Heart left ventricle (tissue), 16 donors: ENCODE results near the gene PRDM8. TPM values are rescaled to one million over a fixed set of nuclear protein-coding genes. Genes with fewer than 3 reads are reported as not detected.

Experiments used
- ATAC-seq, 4 donors: fragments of 200-7000 bp; cut with Tn5 transposase; one replicate each; pipeline ENCODE4 v1.9.1; 2020 to 2022; ENCODE audit warnings: moderate library complexity in 4 of 4, mild to moderate bottlenecking in 3 of 4, moderate number of reproducible peaks in 1 of 4
- DNase-seq, 5 donors: peaks; one replicate each; pipeline ENCODE4 v3.0.0-alpha.2; 2020
- H3K27ac ChIP-seq, 12 donors: fragments of 200-600 bp; sonication (generic) in 4 of 12; one replicate each; pipeline versions ENCODE4 v1.5.0 to v1.8.0; 2016 to 2022; ENCODE audit warnings: mild to moderate bottlenecking in 2 of 12
- H3K27me3 ChIP-seq, 9 donors: fragments of 200-600 bp; sonication (generic) in 2 of 9; one replicate each; pipeline versions ENCODE4 v1.5.1 to v1.8.0; 2016 to 2022; ENCODE audit warnings: mild to moderate bottlenecking in 3 of 9
- H3K36me3 ChIP-seq, 9 donors: fragments of 200-600 bp; sonication (generic) in 2 of 9; one replicate each; pipeline versions ENCODE4 v1.5.0 to v1.8.0; 2018 to 2022; ENCODE audit warnings: mild to moderate bottlenecking in 2 of 9
- H3K4me1 ChIP-seq, 12 donors: fragments of 200-600 bp; sonication (generic) in 4 of 12; one replicate each; pipeline versions ENCODE4 v1.5.0 to v1.8.0; 2016 to 2022; ENCODE audit warnings: mild to moderate bottlenecking in 3 of 12
- H3K4me3 ChIP-seq, 12 donors: fragments of 200-600 bp; sonication (generic) in 4 of 12; one replicate each; pipeline versions ENCODE4 v1.5.0 to v1.8.0; 2017 to 2022; ENCODE audit warnings: mild to moderate bottlenecking in 9 of 12, moderate library complexity in 4 of 12
- H3K9me3 ChIP-seq, 12 donors: fragments of 200-600 bp; sonication (generic) in 4 of 12; one replicate each; pipeline versions ENCODE4 v1.5.0 to v1.8.0; 2016 to 2022; ENCODE audit warnings: mild to moderate bottlenecking in 1 of 12
- CTCF ChIP-seq, 12 donors: fragments of 200-600 bp; sonication (generic) in 4 of 12; IDR thresholded peaks; one replicate each; pipeline versions ENCODE4 v1.5.0 to v1.8.0; 2018 to 2022; ENCODE audit warnings: antibody characterized with exemption in 12 of 12, mild to moderate bottlenecking in 5 of 12
- POLR2A ChIP-seq, 2 donors: fragments of 450-650 bp; IDR thresholded peaks; one replicate each; pipeline ENCODE4 v1.6.1; 2017; ENCODE audit warnings: antibody characterized with exemption in 2 of 2, mild to moderate bottlenecking in 2 of 2, moderate library complexity in 2 of 2
- WGBS, 4 donors: extraction: QIAGEN DNeasy Blood & Tissue Kit in 2 of 4; methylation state at CpG; one replicate each; pipeline versions ENCODE4 v1.1.5 to v1.1.7; 2013 to 2018; 5-methylcytosine and 5-hydroxymethylcytosine counted together
- intact Hi-C, 10 donors: fragments of 100-400 bp; cut with DNase I; formaldehyde crosslinking; loops; one replicate each; pipeline versions ENCODE4 v1.11.1 to v1.14.2; 2022
- polyA plus RNA-seq, 2 donors: library from polyadenylated mRNA; stranded (reverse); fragments of 200-250 nt; gene quantifications; one replicate each; pipeline ENCODE4 v1.2.3, GENCODE V29; 2013
- total RNA-seq, 9 donors: library from RNA; depleted of rRNA in 2 of 9; stranded (reverse); fragments of >200 nt in 2 of 9; fragmentation: NEBNext Ultra II Directional in 3 of 9; extraction: Animal tissue kit (Norgen Biotek cat#: 25700) in 3 of 9; gene quantifications; one replicate each; pipeline versions ENCODE4 v1.1.0 to v1.2.4, GENCODE V29; 2016 to 2023
- donor health status: ischemic (EF 13 %, LVEDD 7.1; RV severe dilation, severe dysfunction).
- donor health status: healthy with polysubstance abuse.
- donor health status: DM: no; HTN: yes; CAD: no.
- donor health status: DM: no; HTN: no; CAD: no.
- donor health status: ischemic (EF 25% LVEDD 6.9; RV normal size, moderate dysfunction).
- donor health status: ischemic (EF 25% LVEDD 5.7; RV mildly dilated, moderate dysfunction).
- donor health status: healthy.
- donor health status: DM: yes; HTN: yes; CAD: no.
- donor health status: ischemic (EF 35%, LVEDD 5.7; RV mildly dilated, moderate dysfunction).
- donor health status: nonischemic (EF 11% LVEDD 7.7; RV severe dilation, severe dysfunction).
- donor health status: DM: yes; HTN: yes; CAD: no.
- donor health status: PGD.
- donor health status: ischemic (EF 29% LVEDD 5.4; RV normal size, mild dysfunction).
- donor health status: nonischemic (EF 23%, LVEDD 6.1; RV moderate dilation, normal function).

The PRDM8 gene
- total and polyA plus RNA-seq, 11 donors = 0.26 to 1.9 (median 0.80) TPM

GRCh38 chr4:80249144-80249543 is 51.8 kb downstream of the PRDM8 start:
- ATAC-seq (no peak), DNase-seq (no peak)
- H3K4me3 ChIP-seq = no peak overlapping the region
- H3K27me3 ChIP-seq = peaks cover 0 to 14% (median 0%) of the 10 kb centered on the region in 9 donors
- H3K4me1 ChIP-seq = no peaks in the 10 kb centered on the region
- intact Hi-C loops = no loop called here
- H3K9me3 ChIP-seq = no peaks in the 10 kb centered on the region
- H3K27ac ChIP-seq = no peak overlapping the region
- no peaks in the 10 kb centered on the region for H3K36me3 ChIP-seq
- 41 to 59% (median 50%) methylated on average over 1 of the region's 1 CpG for WGBS, 4 donors
- TF ChIP-seq CTCF (IDR thresholded peaks at IDR 0.05) (no peak), POLR2A (IDR thresholded peaks at IDR 0.05) (no peak)

DNA sequence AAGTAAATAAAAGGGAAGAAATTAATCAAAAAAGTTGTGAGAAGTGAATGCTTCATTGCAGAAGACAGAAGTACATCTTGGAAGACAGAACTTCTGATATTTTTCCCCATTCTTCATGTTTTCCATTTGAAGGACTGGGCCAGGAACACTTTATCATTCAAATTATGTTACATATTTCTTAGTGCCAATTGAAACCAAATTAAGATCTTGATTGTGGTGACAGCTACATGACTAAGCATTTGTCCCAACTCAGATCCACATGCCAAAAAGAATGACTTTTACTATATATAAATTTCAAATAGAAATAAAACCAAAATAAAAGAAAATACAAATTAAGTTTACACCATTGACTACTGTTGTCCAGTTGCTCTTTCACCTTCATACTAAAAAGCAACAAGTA is 55.1 kb downstream of the PRDM8 start:
- DNase-seq (no peak), ATAC-seq (no peak)
- peaks cover 0 to 26% (median 4%) of the 10 kb centered on the region in 9 donors for H3K27me3 ChIP-seq

GRCh38 chr4:80252953-80253352 is 55.6 kb downstream of the PRDM8 start:
- intact Hi-C loops = no loop called here
- Histone ChIP-seq H3K27ac (no peak overlapping the region), H3K27me3 (peaks cover 0 to 26% (median 4%) of the 10 kb centered on the region in 9 donors), H3K9me3 (no peaks in the 10 kb centered on the region), H3K4me3 (no peak overlapping the region), H3K36me3 (no peaks in the 10 kb centered on the region), H3K4me1 (no peaks in the 10 kb centered on the region)
- no peak for TF ChIP-seq CTCF (IDR thresholded peaks at IDR 0.05)
- no peak for TF ChIP-seq POLR2A (IDR thresholded peaks at IDR 0.05)
- ATAC-seq = no peak
- DNase-seq = no peak

More for the DNA sequence above, 55.1 kb downstream of the PRDM8 start:
- Histone ChIP-seq H3K27ac (no peak overlapping the region), H3K4me1 (no peaks in the 10 kb centered on the region), H3K9me3 (no peaks in the 10 kb centered on the region), H3K36me3 (no peaks in the 10 kb centered on the region), H3K4me3 (no peak overlapping the region)
- intact Hi-C loops = no loop called here
- TF ChIP-seq POLR2A (IDR thresholded peaks at IDR 0.05) (no peak), CTCF (IDR thresholded peaks at IDR 0.05) (no peak)

DNA sequence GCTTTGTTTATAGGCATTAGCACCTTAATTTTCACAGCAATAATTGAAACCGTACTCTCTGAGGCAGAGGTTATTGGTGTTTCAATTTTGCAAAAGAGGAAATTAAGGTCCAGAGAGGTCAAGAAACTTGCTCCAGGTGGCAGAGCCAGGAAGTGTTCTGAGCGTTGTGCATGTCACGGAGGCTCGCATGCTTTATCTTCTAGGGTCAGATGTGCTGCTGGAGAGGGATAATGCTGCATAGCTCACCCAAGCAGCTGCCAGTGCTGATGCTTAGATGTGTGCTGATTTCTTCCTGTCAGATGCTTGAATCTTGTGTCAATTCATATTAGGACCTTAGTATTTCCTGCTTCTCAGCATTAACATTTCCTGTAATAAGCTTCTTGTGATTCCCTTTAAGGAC is 56.2 kb downstream of the PRDM8 start:
- DNase-seq (no peak), ATAC-seq (no peak)
- intact Hi-C loops = no loop called here
- H3K36me3 ChIP-seq = no peaks in the 10 kb centered on the region
- no peak overlapping the region for H3K27ac ChIP-seq
- H3K4me3 ChIP-seq = no peak overlapping the region
- H3K27me3 ChIP-seq = peaks cover 0 to 26% (median 4%) of the 10 kb centered on the region in 9 donors
- no peaks in the 10 kb centered on the region for H3K4me1 ChIP-seq
- H3K9me3 ChIP-seq = no peaks in the 10 kb centered on the region
- 44 to 60% (median 52%) methylated on average over 4 of the region's 4 CpGs for WGBS, 4 donors
- TF ChIP-seq POLR2A (IDR thresholded peaks at IDR 0.05) = no peak
- no peak for TF ChIP-seq CTCF (IDR thresholded peaks at IDR 0.05)

Other genes with a start within 250 kb of the PRDM8 start
- gene ANTXR2, start 124.3 kb upstream of the PRDM8 start, total RNA-seq = 10 to 100 TPM; 33.3 to 76.7 (median 48.7) TPM
- 10 to 100 TPM in 1 of 2 donors, 1 to 10 TPM in 1; 7.0 to 18.0 TPM for gene ANTXR2, start 124.3 kb upstream of the PRDM8 start, polyA plus RNA-seq
- gene FGF5, start 69.2 kb downstream of the PRDM8 start, total RNA-seq = under 1 TPM in 7 of 9 donors, not detected in 2; 0.10 to 0.83 (median 0.37) TPM
- under 1 TPM; 0.22 to 0.27 TPM for gene FGF5, start 69.2 kb downstream of the PRDM8 start, polyA plus RNA-seq
- under 1 TPM in 1 of 9 donors, not detected in 8; 0.25 TPM for gene CFAP299, start 138.2 kb downstream of the PRDM8 start, total RNA-seq
- not detected for gene CFAP299, start 138.2 kb downstream of the PRDM8 start, polyA plus RNA-seq